SK-N-SH treated with all-trans-retinoic acid at 6 μM for 48 hours (cell line): ENCODE measurements around the gene SLC25A20.

ENCODE experiments used
- ATAC-seq: fragments of 200-7000 bp; cut with Tn5 transposase; 3 replicates; pipeline ENCODE4 v1.9.1; 2020; ENCODE audit warnings: mild to moderate bottlenecking, moderate library complexity
- BACH2 ChIP-seq: fragments of 250-450 bp; sonication (Bioruptor Pico); IDR thresholded peaks from 2 replicates; pipeline ENCODE4 v1.9.0; 2021; ENCODE audit warnings: mild to moderate bottlenecking, borderline replicate concordance
- CSDC2 ChIP-seq: fragments of 250-450 bp; sonication (Bioruptor Pico); IDR thresholded peaks from 2 replicates; pipeline ENCODE4 v1.5.0; 2020; ENCODE audit warnings: mild to moderate bottlenecking, moderate library complexity
- ESRRG ChIP-seq: fragments of 250-450 bp; sonication (Bioruptor Pico); IDR thresholded peaks from 2 replicates; pipeline ENCODE4 v1.6.1; 2021; ENCODE audit warnings: mild to moderate bottlenecking
- GLIS3 ChIP-seq: fragments of 250-450 bp; sonication (Bioruptor Pico); IDR thresholded peaks from 2 replicates; pipeline ENCODE4 v1.5.0; 2020; ENCODE audit warnings: mild to moderate bottlenecking, moderate library complexity
- ISL1 ChIP-seq: fragments of 250-450 bp; sonication (Bioruptor Pico); IDR thresholded peaks from 2 replicates; pipeline ENCODE4 v2.1.2; 2022; ENCODE audit warnings: mild to moderate bottlenecking, moderate library complexity
- OSR1 ChIP-seq: fragments of 250-450 bp; sonication (Bioruptor Pico); IDR thresholded peaks from 2 replicates; pipeline ENCODE4 v1.8.0; 2022; ENCODE audit warnings: moderate library complexity, mild to moderate bottlenecking, inconsistent platforms
- PPARA ChIP-seq: fragments of 250-450 bp; sonication (Bioruptor Pico); IDR thresholded peaks from 2 replicates; pipeline ENCODE4 v1.5.0; 2020; ENCODE audit warnings: mild to moderate bottlenecking, borderline replicate concordance
- SNAI2 ChIP-seq: fragments of 250-450 bp; sonication (Bioruptor Pico); IDR thresholded peaks from 2 replicates; pipeline ENCODE4 v1.5.0; 2020; ENCODE audit warnings: mild to moderate bottlenecking, moderate library complexity
- TCF4 ChIP-seq: fragments of 250-450 bp; sonication (Bioruptor Pico); IDR thresholded peaks from 2 replicates; pipeline ENCODE4 v1.8.0; 2021; ENCODE audit warnings: mild to moderate bottlenecking, moderate library complexity, borderline replicate concordance
- TOX ChIP-seq: fragments of 250-450 bp; sonication (Bioruptor Pico); IDR thresholded peaks from 2 replicates; pipeline ENCODE4 v1.8.0; 2021; ENCODE audit warnings: mild to moderate bottlenecking, moderate library complexity, borderline replicate concordance
- ZC3H10 ChIP-seq: fragments of 250-450 bp; sonication (Bioruptor Pico); IDR thresholded peaks from 2 replicates; pipeline ENCODE4 v1.5.1; 2021; ENCODE audit warnings: mild to moderate bottlenecking, moderate library complexity
- ZFP3 ChIP-seq: fragments of 250-450 bp; sonication (Bioruptor Pico); IDR thresholded peaks from 2 replicates; pipeline ENCODE4 v1.5.0; 2020; ENCODE audit warnings: mild to moderate bottlenecking, moderate library complexity
- ZFP30 ChIP-seq: fragments of 450-650 bp; formaldehyde crosslinking; IDR thresholded peaks from 2 replicates; pipeline ENCODE4 v1.5.0; 2022; ENCODE audit warnings: mild to moderate bottlenecking, moderate library complexity
- ZNF565 ChIP-seq: fragments of 450-650 bp; formaldehyde crosslinking; conservative IDR thresholded peaks from 2 replicates; pipeline ENCODE4 v1.5.0; 2020; ENCODE audit warnings: low read depth, mild to moderate bottlenecking, moderate library complexity
- ZNF70 ChIP-seq: fragments of 450-650 bp; formaldehyde crosslinking; IDR thresholded peaks from 2 replicates; pipeline ENCODE4 v1.5.0; 2020; ENCODE audit warnings: mild to moderate bottlenecking, moderate library complexity
- ZNF8 ChIP-seq: fragments of 450-650 bp; formaldehyde crosslinking; IDR thresholded peaks from 2 replicates; pipeline ENCODE4 v1.5.0; 2020; ENCODE audit warnings: mild to moderate bottlenecking, moderate library complexity
- TF ChIP-seq, protein P1 (sequence below): fragments of 250-450 bp; sonication (Bioruptor Pico); IDR thresholded peaks from 2 replicates; pipeline ENCODE4 v1.8.0; 2021; ENCODE audit warnings: low read depth, mild to moderate bottlenecking, moderate library complexity, borderline replicate concordance
- TF ChIP-seq, protein P2 (sequence below): fragments of 250-450 bp; sonication (Bioruptor Pico); IDR thresholded peaks from 2 replicates; pipeline ENCODE4 v1.8.0; 2020; ENCODE audit warnings: mild to moderate bottlenecking, moderate library complexity, borderline replicate concordance
- TF ChIP-seq, protein P3 (sequence below): fragments of 250-450 bp; sonication (Bioruptor Pico); IDR thresholded peaks from 2 replicates; pipeline ENCODE4 v1.5.0; 2020; ENCODE audit warnings: mild to moderate bottlenecking, moderate library complexity
- TF ChIP-seq, protein P4 (sequence below): fragments of 250-450 bp; sonication (Bioruptor Pico); IDR thresholded peaks from 2 replicates; pipeline ENCODE4 v1.5.1; 2021; ENCODE audit warnings: mild to moderate bottlenecking, moderate library complexity
- TF ChIP-seq, protein P5 (sequence below): fragments of 250-450 bp; sonication (Bioruptor Pico); IDR thresholded peaks from 2 replicates; pipeline ENCODE4 v1.5.1; 2020; ENCODE audit warnings: low read depth, mild to moderate bottlenecking, moderate library complexity

The SLC25A20 gene

DNA sequence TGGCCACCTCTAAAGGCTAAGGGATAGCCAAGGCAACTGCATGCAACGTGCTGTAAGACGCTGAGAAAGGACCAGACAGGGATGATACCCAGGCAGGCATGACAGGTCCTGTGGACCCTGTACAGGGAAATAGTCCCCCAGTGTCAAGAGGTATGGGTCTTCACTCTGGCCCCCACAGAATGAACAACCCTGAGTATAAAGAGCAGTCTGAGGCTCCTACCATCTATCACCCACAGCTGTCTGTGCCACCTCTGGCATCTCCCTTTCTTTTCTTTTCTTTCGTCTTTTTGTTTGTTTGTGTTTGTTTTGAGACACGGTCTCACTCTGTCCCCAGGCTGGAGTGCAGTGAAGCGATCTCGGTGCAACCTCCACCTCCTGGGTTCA is 18.7 kb downstream of the SLC25A20 start:
- ATAC-seq = no peak
- TF ChIP-seq GLIS3 (CRISPR knock-in tag) (no peak), ZFP3 (no peak), ZNF565 (CRISPR knock-in tag) (no peak), ISL1 (CRISPR knock-in tag) (no peak)
- TF ChIP-seq, protein P1, sequence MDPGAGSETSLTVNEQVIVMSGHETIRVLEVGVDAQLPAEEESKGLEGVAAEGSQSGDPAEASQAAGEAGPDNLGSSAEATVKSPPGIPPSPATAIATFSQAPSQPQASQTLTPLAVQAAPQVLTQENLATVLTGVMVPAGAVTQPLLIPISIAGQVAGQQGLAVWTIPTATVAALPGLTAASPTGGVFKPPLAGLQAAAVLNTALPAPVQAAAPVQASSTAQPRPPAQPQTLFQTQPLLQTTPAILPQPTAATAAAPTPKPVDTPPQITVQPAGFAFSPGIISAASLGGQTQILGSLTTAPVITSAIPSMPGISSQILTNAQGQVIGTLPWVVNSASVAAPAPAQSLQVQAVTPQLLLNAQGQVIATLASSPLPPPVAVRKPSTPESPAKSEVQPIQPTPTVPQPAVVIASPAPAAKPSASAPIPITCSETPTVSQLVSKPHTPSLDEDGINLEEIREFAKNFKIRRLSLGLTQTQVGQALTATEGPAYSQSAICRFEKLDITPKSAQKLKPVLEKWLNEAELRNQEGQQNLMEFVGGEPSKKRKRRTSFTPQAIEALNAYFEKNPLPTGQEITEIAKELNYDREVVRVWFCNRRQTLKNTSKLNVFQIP (CRISPR knock-in tag) = no peak

DNA sequence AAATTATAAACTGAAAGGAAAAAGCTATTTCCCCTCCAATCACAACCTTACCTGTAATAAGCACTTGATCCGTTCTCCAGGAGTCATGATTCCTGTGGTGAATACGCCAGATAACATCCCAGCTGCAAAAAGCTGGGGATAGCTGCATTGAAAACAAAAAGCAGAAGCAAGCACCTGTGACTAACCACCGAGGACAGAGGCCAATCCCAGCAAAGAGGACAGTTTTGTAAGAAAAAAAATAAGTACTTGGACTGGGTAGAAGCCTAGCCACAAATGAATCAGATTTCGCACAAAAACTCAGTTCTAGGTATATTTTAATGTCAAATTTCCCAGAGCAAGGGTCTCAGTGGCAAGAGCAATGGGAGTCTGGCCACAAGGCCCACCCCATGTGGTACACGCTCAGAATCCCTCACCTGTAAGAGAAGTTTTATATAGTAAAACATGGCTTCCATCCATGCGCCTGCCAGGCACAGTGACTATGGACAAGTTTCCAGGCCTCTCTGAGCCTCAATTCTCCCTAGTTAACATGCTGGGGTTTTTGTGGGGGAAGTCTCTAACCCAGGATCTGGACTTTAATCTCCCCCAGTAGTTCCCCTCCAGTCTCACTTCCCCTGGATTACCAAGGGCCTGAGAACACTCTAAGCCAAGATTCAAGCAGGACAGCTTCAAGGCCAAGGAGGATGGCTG is 19.2 kb downstream of the SLC25A20 start:
- no peak for ATAC-seq

DNA sequence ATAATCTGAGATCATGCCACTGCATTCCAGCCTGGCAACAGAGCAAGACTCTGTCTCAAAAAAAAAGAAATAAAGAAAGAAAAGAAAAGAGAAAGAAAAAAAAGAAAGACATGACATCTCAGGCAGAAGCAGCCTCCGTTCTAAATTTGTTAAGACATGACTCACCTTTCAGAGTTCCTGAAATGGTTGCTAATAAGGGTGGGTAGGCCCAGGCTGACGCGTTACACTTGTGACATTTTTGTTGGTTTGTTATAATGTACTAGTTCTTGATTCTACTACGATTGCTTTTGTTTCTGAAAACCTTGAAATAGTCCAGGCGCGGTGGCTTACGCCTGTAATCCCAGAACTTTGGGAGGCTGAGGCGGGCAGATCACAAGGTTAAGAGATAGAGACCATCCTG is 21.0 kb downstream of the SLC25A20 start:
- ATAC-seq = no peak
- TF ChIP-seq, protein P2, sequence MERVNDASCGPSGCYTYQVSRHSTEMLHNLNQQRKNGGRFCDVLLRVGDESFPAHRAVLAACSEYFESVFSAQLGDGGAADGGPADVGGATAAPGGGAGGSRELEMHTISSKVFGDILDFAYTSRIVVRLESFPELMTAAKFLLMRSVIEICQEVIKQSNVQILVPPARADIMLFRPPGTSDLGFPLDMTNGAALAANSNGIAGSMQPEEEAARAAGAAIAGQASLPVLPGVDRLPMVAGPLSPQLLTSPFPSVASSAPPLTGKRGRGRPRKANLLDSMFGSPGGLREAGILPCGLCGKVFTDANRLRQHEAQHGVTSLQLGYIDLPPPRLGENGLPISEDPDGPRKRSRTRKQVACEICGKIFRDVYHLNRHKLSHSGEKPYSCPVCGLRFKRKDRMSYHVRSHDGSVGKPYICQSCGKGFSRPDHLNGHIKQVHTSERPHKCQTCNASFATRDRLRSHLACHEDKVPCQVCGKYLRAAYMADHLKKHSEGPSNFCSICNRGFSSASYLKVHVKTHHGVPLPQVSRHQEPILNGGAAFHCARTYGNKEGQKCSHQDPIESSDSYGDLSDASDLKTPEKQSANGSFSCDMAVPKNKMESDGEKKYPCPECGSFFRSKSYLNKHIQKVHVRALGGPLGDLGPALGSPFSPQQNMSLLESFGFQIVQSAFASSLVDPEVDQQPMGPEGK (CRISPR knock-in tag) = no peak
- TF ChIP-seq OSR1 (CRISPR knock-in tag) (no peak), ZNF8 (CRISPR knock-in tag) (no peak), TCF4 (CRISPR knock-in tag) (no peak), ZFP30 (CRISPR knock-in tag) (no peak), ZNF70 (CRISPR knock-in tag) (no peak), GLIS3 (CRISPR knock-in tag) (no peak), ZC3H10 (no peak), ESRRG (CRISPR knock-in tag) (no peak), CSDC2 (CRISPR knock-in tag) (no peak), BACH2 (CRISPR knock-in tag) (no peak), SNAI2 (CRISPR knock-in tag) (no peak)
- TF ChIP-seq, protein P1 (CRISPR knock-in tag) = no peak
- TF ChIP-seq, protein P3, sequence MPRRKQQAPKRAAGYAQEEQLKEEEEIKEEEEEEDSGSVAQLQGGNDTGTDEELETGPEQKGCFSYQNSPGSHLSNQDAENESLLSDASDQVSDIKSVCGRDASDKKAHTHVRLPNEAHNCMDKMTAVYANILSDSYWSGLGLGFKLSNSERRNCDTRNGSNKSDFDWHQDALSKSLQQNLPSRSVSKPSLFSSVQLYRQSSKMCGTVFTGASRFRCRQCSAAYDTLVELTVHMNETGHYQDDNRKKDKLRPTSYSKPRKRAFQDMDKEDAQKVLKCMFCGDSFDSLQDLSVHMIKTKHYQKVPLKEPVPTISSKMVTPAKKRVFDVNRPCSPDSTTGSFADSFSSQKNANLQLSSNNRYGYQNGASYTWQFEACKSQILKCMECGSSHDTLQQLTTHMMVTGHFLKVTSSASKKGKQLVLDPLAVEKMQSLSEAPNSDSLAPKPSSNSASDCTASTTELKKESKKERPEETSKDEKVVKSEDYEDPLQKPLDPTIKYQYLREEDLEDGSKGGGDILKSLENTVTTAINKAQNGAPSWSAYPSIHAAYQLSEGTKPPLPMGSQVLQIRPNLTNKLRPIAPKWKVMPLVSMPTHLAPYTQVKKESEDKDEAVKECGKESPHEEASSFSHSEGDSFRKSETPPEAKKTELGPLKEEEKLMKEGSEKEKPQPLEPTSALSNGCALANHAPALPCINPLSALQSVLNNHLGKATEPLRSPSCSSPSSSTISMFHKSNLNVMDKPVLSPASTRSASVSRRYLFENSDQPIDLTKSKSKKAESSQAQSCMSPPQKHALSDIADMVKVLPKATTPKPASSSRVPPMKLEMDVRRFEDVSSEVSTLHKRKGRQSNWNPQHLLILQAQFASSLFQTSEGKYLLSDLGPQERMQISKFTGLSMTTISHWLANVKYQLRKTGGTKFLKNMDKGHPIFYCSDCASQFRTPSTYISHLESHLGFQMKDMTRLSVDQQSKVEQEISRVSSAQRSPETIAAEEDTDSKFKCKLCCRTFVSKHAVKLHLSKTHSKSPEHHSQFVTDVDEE = no peak
- TF ChIP-seq, protein P4, sequence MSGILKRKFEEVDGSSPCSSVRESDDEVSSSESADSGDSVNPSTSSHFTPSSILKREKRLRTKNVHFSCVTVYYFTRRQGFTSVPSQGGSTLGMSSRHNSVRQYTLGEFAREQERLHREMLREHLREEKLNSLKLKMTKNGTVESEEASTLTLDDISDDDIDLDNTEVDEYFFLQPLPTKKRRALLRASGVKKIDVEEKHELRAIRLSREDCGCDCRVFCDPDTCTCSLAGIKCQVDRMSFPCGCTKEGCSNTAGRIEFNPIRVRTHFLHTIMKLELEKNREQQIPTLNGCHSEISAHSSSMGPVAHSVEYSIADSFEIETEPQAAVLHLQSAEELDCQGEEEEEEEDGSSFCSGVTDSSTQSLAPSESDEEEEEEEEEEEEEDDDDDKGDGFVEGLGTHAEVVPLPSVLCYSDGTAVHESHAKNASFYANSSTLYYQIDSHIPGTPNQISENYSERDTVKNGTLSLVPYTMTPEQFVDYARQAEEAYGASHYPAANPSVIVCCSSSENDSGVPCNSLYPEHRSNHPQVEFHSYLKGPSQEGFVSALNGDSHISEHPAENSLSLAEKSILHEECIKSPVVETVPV = no peak

More for the DNA sequence above, 19.2 kb downstream of the SLC25A20 start:
- no peak for TF ChIP-seq OSR1 (CRISPR knock-in tag)
- TF ChIP-seq ZFP3 = no peak
- no peak for TF ChIP-seq PPARA
- TF ChIP-seq, protein P2 (CRISPR knock-in tag) = no peak
- TF ChIP-seq GLIS3 (CRISPR knock-in tag) = no peak
- no peak for TF ChIP-seq TCF4 (CRISPR knock-in tag)
- TF ChIP-seq ZNF565 (CRISPR knock-in tag) = no peak
- TF ChIP-seq, protein P5, sequence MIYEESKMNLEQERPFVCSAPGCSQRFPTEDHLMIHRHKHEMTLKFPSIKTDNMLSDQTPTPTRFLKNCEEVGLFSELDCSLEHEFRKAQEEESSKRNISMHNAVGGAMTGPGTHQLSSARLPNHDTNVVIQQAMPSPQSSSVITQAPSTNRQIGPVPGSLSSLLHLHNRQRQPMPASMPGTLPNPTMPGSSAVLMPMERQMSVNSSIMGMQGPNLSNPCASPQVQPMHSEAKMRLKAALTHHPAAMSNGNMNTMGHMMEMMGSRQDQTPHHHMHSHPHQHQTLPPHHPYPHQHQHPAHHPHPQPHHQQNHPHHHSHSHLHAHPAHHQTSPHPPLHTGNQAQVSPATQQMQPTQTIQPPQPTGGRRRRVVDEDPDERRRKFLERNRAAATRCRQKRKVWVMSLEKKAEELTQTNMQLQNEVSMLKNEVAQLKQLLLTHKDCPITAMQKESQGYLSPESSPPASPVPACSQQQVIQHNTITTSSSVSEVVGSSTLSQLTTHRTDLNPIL (CRISPR knock-in tag) = no peak
- TF ChIP-seq CSDC2 (CRISPR knock-in tag) = no peak
- TF ChIP-seq SNAI2 (CRISPR knock-in tag) = no peak
- TF ChIP-seq TOX (CRISPR knock-in tag) = no peak
